ENCODE measurements around the gene CYP19A1.

GRCh38 chr15:51168700-51169099, 169.7 kb downstream of the CYP19A1 start:
- no peak for TF ChIP-seq CTCF (IDR thresholded peaks at IDR 0.05)
- no peak for TF ChIP-seq POLR2A (IDR thresholded peaks at IDR 0.05)
